Thyroid gland (tissue), 4 donors: ENCODE results near the gene DYNC1I1. TPM values are rescaled to one million over a fixed set of nuclear protein-coding genes. Genes with fewer than 3 reads are reported as not detected.

Source experiments
- DNase-seq, 2 donors: peaks; one replicate each; pipeline ENCODE4 v3.0.0-alpha.2; 2019
- H3K27ac ChIP-seq, 3 donors: fragments of 200-600 bp; sonication (generic); 1 replicate in 2 of 3; 2 replicates in 1 of 3; pipeline ENCODE4 v1.5.1; 2016 to 2019; ENCODE audit warnings: mild to moderate bottlenecking in 1 of 3, moderate library complexity in 1 of 3
- H3K27me3 ChIP-seq: fragments of 200-600 bp; sonication (generic); one replicate; pipeline ENCODE4 v1.5.1; 2019
- H3K36me3 ChIP-seq, 2 donors: fragments of 200-600 bp; sonication (generic); one replicate each; pipeline ENCODE4 v1.5.1; 2016 to 2019
- H3K4me1 ChIP-seq, 2 donors: fragments of 200-600 bp; sonication (generic); one replicate each; pipeline ENCODE4 v1.5.1; 2017 to 2019
- H3K4me3 ChIP-seq, 3 donors: fragments of 200-600 bp; sonication (generic); replicated peaks in 1 of 3; 1 replicate in 2 of 3; 2 replicates in 1 of 3; pipeline ENCODE4 v1.5.1; 2016; ENCODE audit warnings: mild to moderate bottlenecking in 1 of 3
- H3K9me3 ChIP-seq: fragments of 200-600 bp; sonication (generic); one replicate; pipeline ENCODE4 v1.5.1; 2017
- POLR2A ChIP-seq, 2 donors: fragments of 450-650 bp; IDR thresholded peaks; one replicate each; pipeline ENCODE4 v1.6.1; 2017; ENCODE audit warnings: antibody characterized with exemption in 2 of 2, mild to moderate bottlenecking in 2 of 2, moderate library complexity in 1 of 2
- WGBS, 2 donors: methylation state at CpG; one replicate each; pipeline ENCODE4 v1.1.5; 2017; 5-methylcytosine and 5-hydroxymethylcytosine counted together
- intact Hi-C: fragments of 100-400 bp; cut with DNase I; formaldehyde crosslinking; loops from one replicate; pipeline ENCODE4 v1.15.1; 2023
- total RNA-seq, 4 donors: library from RNA; depleted of rRNA; stranded (reverse); fragments of >200 nt; gene quantifications; one replicate each; pipeline ENCODE4 v1.2.3, GENCODE V29; 2016
- TF ChIP-seq, protein P1 (sequence below), 6 experiments: fragments of 200-600 bp in 3 of 6; fragments of 450-650 bp in 3 of 6; sonication (generic) in 3 of 6; IDR thresholded peaks; one replicate each; pipeline ENCODE4 v1.5.1; 2016 to 2019; ENCODE audit warnings: antibody characterized with exemption in 6 of 6, mild to moderate bottlenecking in 2 of 6, inconsistent platforms in 1 of 6, moderate library complexity in 1 of 6

The DYNC1I1 gene
- total RNA-seq, 4 donors from 2014 or later = 6.6 to 12.8 (median 10.5) TPM

DNA sequence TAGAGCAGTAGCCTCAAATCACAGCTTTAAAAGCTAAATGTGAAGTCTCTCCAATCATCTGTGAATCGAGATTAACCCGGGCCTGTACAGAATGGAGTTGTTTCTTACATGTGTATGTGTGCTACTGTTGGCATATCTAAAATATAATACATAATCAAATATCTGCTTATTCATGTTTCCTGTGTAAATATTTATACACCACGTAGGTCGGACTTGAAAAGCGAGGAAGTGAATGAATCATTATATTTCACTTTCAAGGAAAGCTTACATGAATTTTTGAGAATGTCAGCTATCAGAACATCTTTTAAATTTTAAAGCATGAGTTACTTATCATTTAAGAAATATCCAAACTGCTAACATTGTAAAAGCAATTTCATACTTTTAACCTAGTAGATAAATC lies 316.2 kb downstream of the DYNC1I1 start:
- Histone ChIP-seq H3K27me3 (no peaks in the 10 kb centered on the region), H3K27ac (no peak overlapping the region), H3K4me1 (no peaks in the 10 kb centered on the region), H3K4me3 (no peak overlapping the region), H3K36me3 (no peaks in the 10 kb centered on the region), H3K9me3 (no peaks in the 10 kb centered on the region)
- DNase-seq = no peak
- 86 to 94% methylated on average over 5 of the region's 5 CpGs for WGBS, 2 donors
- no peak for TF ChIP-seq POLR2A (IDR thresholded peaks at IDR 0.05)
- TF ChIP-seq, protein P1, sequence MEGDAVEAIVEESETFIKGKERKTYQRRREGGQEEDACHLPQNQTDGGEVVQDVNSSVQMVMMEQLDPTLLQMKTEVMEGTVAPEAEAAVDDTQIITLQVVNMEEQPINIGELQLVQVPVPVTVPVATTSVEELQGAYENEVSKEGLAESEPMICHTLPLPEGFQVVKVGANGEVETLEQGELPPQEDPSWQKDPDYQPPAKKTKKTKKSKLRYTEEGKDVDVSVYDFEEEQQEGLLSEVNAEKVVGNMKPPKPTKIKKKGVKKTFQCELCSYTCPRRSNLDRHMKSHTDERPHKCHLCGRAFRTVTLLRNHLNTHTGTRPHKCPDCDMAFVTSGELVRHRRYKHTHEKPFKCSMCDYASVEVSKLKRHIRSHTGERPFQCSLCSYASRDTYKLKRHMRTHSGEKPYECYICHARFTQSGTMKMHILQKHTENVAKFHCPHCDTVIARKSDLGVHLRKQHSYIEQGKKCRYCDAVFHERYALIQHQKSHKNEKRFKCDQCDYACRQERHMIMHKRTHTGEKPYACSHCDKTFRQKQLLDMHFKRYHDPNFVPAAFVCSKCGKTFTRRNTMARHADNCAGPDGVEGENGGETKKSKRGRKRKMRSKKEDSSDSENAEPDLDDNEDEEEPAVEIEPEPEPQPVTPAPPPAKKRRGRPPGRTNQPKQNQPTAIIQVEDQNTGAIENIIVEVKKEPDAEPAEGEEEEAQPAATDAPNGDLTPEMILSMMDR (IDR thresholded peaks at IDR 0.05) = no peak
- intact Hi-C loops = no loop called here

DNA sequence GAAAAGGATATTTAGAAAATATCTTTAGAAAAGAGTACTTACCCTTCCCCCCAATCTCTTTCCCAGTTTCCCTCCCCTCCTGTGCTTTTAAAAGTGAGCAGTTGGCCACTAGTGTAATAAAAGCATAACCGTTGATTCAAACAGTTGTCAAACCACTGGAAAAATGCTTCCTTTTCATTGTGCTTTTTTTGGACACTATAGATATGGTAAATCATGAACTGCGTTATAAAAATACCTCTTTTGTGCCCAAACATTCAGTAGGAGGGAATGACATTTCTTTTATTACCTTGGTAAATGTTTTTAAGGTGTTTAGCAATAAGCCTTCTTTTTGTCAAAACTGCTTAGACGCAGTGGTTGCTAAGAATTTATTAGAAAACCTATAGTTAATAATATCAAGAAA lies 317.2 kb downstream of the DYNC1I1 start:
- DNase-seq = no peak
- TF ChIP-seq, protein P1 (IDR thresholded peaks at IDR 0.05) = no peak
- TF ChIP-seq POLR2A (IDR thresholded peaks at IDR 0.05) = no peak
- no peaks in the 10 kb centered on the region for H3K4me1 ChIP-seq
- H3K4me3 ChIP-seq = no peak overlapping the region
- H3K27ac ChIP-seq = no peak overlapping the region
- intact Hi-C loops = no loop called here
- no peaks in the 10 kb centered on the region for H3K27me3 ChIP-seq
- 71 to 73% methylated on average over 3 of the region's 3 CpGs for WGBS, 2 donors
- no peaks in the 10 kb centered on the region for H3K9me3 ChIP-seq
- H3K36me3 ChIP-seq = no peaks in the 10 kb centered on the region

DNA sequence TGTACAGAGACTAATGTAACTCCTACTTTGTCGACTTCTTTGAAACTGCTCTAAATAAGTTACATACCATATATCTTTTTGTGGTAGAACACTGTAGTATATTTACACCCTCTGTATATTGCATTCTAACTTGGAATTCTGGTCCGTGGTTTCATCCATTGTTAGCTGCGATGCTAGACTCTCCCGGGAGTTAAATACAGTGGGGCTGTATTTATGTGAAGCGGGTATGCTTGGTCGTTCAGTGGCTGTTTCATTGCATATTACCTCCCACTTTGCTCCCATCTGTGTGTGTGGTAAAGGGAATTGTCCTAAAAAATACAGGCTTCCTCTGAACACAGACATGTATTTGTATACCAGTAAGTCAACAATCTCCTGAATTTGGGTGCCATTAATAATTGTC lies 318.4 kb downstream of the DYNC1I1 start:
- Histone ChIP-seq H3K4me3 (no peak overlapping the region), H3K4me1 (no peaks in the 10 kb centered on the region), H3K36me3 (no peaks in the 10 kb centered on the region), H3K27ac (no peak overlapping the region), H3K27me3 (no peaks in the 10 kb centered on the region), H3K9me3 (no peaks in the 10 kb centered on the region)
- WGBS, 2 donors = 77 to 89% methylated on average over 6 of the region's 6 CpGs
- DNase-seq = no peak
- intact Hi-C loops = no loop called here
- TF ChIP-seq, protein P1 (IDR thresholded peaks at IDR 0.05) = no peak
- no peak for TF ChIP-seq POLR2A (IDR thresholded peaks at IDR 0.05)

DNA sequence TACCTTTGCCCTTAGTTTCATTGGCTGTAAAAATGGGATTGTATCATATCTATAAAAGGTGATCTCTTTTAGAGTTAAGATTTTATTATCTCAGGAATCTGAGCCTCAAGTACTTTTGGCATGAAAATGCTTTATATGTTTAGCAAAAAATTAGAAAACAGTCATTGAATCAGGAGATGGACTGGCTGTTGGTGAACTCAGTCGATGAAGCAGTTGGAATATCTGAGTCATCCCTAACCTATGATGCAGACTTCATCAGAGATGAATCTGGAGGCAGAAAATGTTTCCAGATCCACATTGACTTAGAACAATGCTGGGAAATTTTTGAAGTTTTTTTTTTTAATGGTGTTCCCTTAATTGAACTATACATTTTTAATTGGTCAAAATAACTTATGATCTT lies 321.1 kb downstream of the DYNC1I1 start:
- no peaks in the 10 kb centered on the region for H3K27me3 ChIP-seq
- H3K4me1 ChIP-seq = no peaks in the 10 kb centered on the region
- DNase-seq = no peak
- H3K9me3 ChIP-seq = no peaks in the 10 kb centered on the region
- TF ChIP-seq, protein P1 (IDR thresholded peaks at IDR 0.05) = no peak
- TF ChIP-seq POLR2A (IDR thresholded peaks at IDR 0.05) = no peak
- H3K4me3 ChIP-seq = no peak overlapping the region
- 66 to 76% methylated on average over 1 of the region's 1 CpG for WGBS, 2 donors
- no peaks in the 10 kb centered on the region for H3K36me3 ChIP-seq
- no peak overlapping the region for H3K27ac ChIP-seq
- intact Hi-C loops = no loop called here

DNA sequence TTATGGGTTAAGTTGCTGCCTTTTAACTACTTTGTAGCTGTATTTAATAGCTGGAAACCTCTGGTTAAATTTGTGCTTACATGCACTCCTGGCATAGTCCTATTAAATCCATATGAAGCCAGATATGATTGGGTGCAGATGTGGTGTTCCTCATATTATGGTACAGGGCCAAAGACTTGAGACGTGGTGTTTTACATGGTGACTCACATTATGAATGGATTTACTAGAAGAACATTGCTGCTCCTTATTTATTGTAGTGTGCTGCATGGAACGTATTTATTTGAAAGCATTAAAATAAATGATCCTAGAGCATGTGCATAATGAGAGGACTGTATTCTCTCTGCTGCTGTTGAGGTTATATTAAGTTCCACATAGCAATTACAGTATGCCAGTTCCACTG lies 325.5 kb downstream of the DYNC1I1 start:
- no peak for DNase-seq
- WGBS, 2 donors = 75 to 85% methylated on average over 2 of the region's 2 CpGs
- no peak overlapping the region for H3K4me3 ChIP-seq
- intact Hi-C loops = no loop called here
- no peaks in the 10 kb centered on the region for H3K36me3 ChIP-seq
- no peaks in the 10 kb centered on the region for H3K9me3 ChIP-seq
- no peaks in the 10 kb centered on the region for H3K27me3 ChIP-seq
- no peak overlapping the region for H3K27ac ChIP-seq
- H3K4me1 ChIP-seq = no peaks in the 10 kb centered on the region
- TF ChIP-seq, protein P1 (IDR thresholded peaks at IDR 0.05) = no peak
- TF ChIP-seq POLR2A (IDR thresholded peaks at IDR 0.05) = no peak
